Effector memory CD8-positive, alpha-beta T cell (primary cell): ENCODE measurements around the gene EPS8L1.

Experiments used
- ATAC-seq: fragments of 150-1000 bp; cut with Tn5 transposase; replicated peaks from 2 replicates; pipeline ENCODE4 v1.10.0; 2021; ENCODE audit warnings: mild to moderate bottlenecking, moderate library complexity
- DNase-seq, 3 experiments: peaks; one replicate each; pipeline ENCODE4 v3.0.0; 2021
- H3K27ac Mint-ChIP-seq, 2 donors: one replicate each; pipeline ENCODE4 v1.8.0; 2022; ENCODE audit warnings: mild to moderate bottlenecking in 2 of 2, mixed read lengths in 2 of 2, moderate library complexity in 2 of 2
- H3K27me3 Mint-ChIP-seq, 2 donors: one replicate each; pipeline ENCODE4 v1.8.0; 2022; ENCODE audit warnings: mixed read lengths in 2 of 2
- H3K36me3 Mint-ChIP-seq: one replicate; pipeline ENCODE4 v1.8.0; 2022; ENCODE audit warnings: mild to moderate bottlenecking, moderate library complexity, mixed read lengths; ENCODE audit not compliant: insufficient read depth
- H3K4me1 Mint-ChIP-seq, 2 donors: one replicate each; pipeline ENCODE4 v1.8.0; 2022; ENCODE audit warnings: low read depth in 2 of 2, mixed read lengths in 2 of 2
- H3K4me3 Mint-ChIP-seq, 2 donors: one replicate each; pipeline ENCODE4 v1.8.0; 2022; ENCODE audit warnings: mild to moderate bottlenecking in 2 of 2, mixed read lengths in 2 of 2, moderate library complexity in 2 of 2
- H3K9me3 Mint-ChIP-seq, 2 donors: one replicate each; pipeline ENCODE4 v1.8.0; 2022; ENCODE audit warnings: mixed read lengths in 2 of 2

EPS8L1 gene

DNA sequence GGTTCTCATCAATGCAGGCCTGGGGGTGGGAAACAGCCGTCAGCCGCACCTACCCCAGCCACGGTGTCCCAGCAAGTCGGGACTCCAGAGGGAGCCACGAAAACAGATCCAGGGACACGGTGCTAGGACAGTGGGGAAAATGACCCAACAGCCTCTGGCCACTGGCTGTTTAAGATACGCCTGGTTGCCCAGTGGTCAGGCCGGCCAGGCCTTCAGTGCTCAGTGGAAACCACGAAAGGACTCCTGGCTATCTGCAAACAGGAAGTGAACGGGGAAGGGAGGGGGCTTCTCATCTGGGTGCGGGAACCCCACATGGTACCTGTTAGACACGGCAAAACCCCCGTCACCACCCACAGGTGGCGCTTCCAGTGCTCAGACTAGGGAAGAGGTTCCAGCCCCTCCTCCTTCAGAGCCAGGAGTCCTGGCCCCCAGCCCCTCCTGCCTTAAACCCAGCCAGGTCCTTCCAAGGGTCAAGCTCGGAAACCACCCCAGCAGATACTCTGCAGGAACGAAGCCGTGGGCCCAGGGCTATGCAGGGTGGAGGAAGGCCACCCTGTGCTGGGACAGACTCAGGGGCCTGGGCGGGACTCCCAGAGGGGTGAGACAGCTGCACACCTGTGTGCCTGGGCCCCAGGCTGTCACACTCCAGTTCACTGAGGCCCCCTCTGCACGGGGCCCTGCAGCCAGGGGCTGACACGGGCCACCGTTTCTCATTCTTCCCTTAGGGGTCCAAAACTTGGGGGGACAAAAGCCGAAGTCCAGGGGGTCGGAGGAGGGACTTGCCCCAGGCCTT is 37.3 kb downstream of the EPS8L1 start:
- no peak for DNase-seq
- Mint-ChIP-seq H3K4me1 (peaks cover 30 to 40% of the 10 kb centered on the region in 2 donors), H3K27me3 (no peaks in the 10 kb centered on the region), H3K4me3 (no peak overlapping the region), H3K27ac (peak overlapping the region in 1 of 2 donors; percentile 32), H3K36me3 (peaks cover 24% of the 10 kb centered on the region), H3K9me3 (no peaks in the 10 kb centered on the region)
- ATAC-seq = no peak

GRCh38 chr19:55113570-55114039 is 37.9 kb downstream of the EPS8L1 start:
- peak overlapping the region in 1 of 2 donors; percentile 64 for H3K27ac Mint-ChIP-seq
- no peaks in the 10 kb centered on the region for H3K9me3 Mint-ChIP-seq
- peaks cover 28 to 40% of the 10 kb centered on the region in 2 donors for H3K4me1 Mint-ChIP-seq
- H3K27me3 Mint-ChIP-seq = no peaks in the 10 kb centered on the region
- no peak overlapping the region for H3K4me3 Mint-ChIP-seq
- DNase-seq = no peak
- ATAC-seq = no peak
- peaks cover 22% of the 10 kb centered on the region for H3K36me3 Mint-ChIP-seq

DNA sequence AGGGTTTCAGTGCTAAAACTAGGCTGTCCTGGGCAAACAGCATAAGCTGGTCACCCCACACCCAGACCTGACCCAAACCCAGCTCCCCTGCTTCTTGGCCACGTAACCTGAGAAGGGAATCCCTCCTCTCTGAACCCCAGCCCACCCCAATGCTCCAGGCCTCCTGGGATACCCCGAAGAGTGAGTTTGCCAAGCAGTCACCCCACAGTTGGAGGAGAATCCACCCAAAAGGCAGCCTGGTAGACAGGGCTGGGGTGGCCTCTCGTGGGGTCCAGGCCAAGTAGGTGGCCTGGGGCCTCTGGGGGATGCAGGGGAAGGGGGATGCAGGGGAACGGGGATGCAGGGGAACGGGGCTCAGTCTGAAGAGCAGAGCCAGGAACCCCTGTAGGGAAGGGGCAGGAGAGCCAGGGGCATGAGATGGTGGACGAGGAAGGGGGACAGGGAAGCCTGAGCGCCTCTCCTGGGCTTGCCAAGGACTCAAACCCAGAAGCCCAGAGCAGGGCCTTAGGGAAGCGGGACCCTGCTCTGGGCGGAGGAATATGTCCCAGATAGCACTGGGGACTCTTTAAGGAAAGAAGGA is 39.0 kb downstream of the EPS8L1 start:
- no peaks in the 10 kb centered on the region for H3K9me3 Mint-ChIP-seq
- peak overlapping the region; percentile 64 to 90 for H3K27ac Mint-ChIP-seq
- peaks cover 24 to 36% of the 10 kb centered on the region in 2 donors for H3K4me1 Mint-ChIP-seq
- DNase-seq (no peak), ATAC-seq (no peak)
- H3K27me3 Mint-ChIP-seq = no peaks in the 10 kb centered on the region
- H3K4me3 Mint-ChIP-seq = peak overlapping the region; percentile 93 to 96
- peaks cover 18% of the 10 kb centered on the region for H3K36me3 Mint-ChIP-seq

GRCh38 chr19:55115446-55116065 is 39.9 kb downstream of the EPS8L1 start:
- no peak for DNase-seq
- peak overlapping the region; percentile 90 to 92 for H3K27ac Mint-ChIP-seq
- peaks cover 18% of the 10 kb centered on the region for H3K36me3 Mint-ChIP-seq
- H3K4me3 Mint-ChIP-seq = peak overlapping the region; percentile 93 to 96
- H3K9me3 Mint-ChIP-seq = no peaks in the 10 kb centered on the region
- H3K4me1 Mint-ChIP-seq = peaks cover 24 to 33% of the 10 kb centered on the region in 2 donors
- no peak for ATAC-seq
- H3K27me3 Mint-ChIP-seq = no peaks in the 10 kb centered on the region

- Mint-ChIP-seq H3K27me3 (no peaks in the 10 kb centered on the region), H3K27ac (peak overlapping the region; percentile 90 to 92), H3K4me3 (peak overlapping the region; percentile 93 to 96), H3K9me3 (no peaks in the 10 kb centered on the region), H3K4me1 (peaks cover 24 to 33% of the 10 kb centered on the region in 2 donors), H3K36me3 (peaks cover 18% of the 10 kb centered on the region)
- DNase-seq (peak; percentile 28 to 40 (median 33)), ATAC-seq (peak; percentile 19)
Measured at GRCh38 chr19:55116232-55116858, 40.7 kb downstream of the EPS8L1 start.

DNA sequence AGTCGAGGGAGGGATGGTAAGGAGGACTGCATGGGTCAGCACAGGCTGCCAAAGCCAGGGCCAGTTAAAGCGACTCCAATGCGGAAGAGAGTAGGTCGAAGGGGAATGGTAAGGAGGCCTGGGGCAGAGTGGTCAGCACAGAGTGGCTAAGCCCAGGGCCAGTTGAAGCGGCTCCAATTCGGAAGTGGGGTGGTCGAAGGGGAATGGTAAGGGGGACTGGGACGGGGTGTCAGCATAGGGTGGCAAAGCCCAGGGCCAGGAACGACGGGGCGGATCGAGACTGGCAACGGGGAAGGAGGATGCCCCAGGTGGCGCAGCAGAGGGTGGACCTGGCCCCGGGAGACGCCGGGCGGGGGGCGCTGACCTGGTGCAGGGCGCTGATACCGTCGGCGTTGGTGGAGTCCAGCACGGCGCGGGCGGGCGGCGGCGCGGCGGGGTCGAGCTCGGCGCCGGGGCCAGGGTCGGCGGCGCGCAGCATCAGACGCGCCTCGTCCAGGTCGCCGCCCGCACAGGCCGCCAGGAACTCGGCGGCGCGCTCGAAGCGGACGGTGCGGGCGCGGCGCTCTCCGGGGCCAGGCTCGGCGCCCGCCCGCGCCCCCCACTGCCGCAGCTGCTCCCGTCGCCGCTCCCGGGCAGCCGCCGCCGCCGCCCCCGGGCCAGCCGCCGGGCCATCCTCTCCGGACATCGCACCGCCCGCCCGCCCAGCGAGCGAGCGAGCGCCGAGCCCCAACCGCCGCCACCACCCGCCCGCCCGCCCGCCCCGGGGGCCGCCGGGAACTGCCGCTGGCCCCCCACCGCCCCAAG is 41.4 kb downstream of the EPS8L1 start, which contains the start of gene PPP1R12C:
TSS of gene PPP1R12C (minus strand) at position 779 of the 804 bp plus-strand sequence. CDS start at position 685, 94 bp downstream.
- no peak for DNase-seq
- Mint-ChIP-seq H3K27ac (peak within 1 kb of the TSS; percentile 90 to 92), H3K36me3 (peaks cover 18% of the 10 kb centered on the region), H3K9me3 (no peaks in the 10 kb centered on the region), H3K4me1 (peaks cover 24 to 33% of the 10 kb centered on the region in 2 donors), H3K4me3 (peak within 1 kb of the TSS; percentile 93 to 96), H3K27me3 (no peaks in the 10 kb centered on the region)
- ATAC-seq = peak; percentile 29

DNA sequence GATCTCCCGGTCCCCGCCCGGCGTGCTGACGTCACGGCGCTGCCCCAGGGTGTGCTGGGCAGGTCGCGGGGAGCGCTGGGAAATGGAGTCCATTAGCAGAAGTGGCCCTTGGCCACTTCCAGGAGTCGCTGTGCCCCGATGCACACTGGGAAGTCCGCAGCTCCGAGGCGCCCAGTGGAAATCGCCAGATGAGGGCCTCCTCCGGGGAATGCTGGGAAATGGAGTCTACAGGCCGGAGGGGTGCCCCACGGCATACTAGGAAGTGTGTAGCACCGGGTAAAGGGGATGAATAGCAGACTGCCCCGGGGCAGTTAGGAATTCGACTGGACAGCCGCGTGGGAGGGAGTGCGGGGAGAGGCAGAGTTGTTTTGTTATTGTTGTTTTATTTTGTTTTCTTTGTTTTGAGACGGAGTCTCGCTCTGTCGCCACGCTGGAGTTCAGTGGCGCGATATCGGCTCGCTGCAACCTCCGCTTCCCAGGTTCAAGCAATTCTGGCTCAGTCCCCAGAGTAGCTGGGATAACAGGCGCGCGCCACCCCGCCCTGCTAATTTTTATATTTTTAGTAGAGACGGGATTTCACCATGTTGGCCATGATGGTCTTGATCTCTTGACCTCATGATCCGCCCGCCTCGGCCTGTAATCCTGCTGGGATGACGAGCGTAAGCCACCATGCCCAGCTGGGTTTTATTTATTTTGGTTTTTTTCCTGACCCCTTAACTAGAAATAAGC is 42.2 kb downstream of the EPS8L1 start:
- H3K4me3 Mint-ChIP-seq = peak overlapping the region; percentile 90 to 91
- peaks cover 24 to 33% of the 10 kb centered on the region in 2 donors for H3K4me1 Mint-ChIP-seq
- DNase-seq (peak; percentile 91 to 96 (median 96)), ATAC-seq (peak; percentile 94)
- H3K9me3 Mint-ChIP-seq = no peaks in the 10 kb centered on the region
- H3K36me3 Mint-ChIP-seq = peaks cover 18% of the 10 kb centered on the region
- H3K27me3 Mint-ChIP-seq = peaks cover 3 to 4% of the 10 kb centered on the region in 2 donors
- peak overlapping the region; percentile 88 to 90 for H3K27ac Mint-ChIP-seq

DNA sequence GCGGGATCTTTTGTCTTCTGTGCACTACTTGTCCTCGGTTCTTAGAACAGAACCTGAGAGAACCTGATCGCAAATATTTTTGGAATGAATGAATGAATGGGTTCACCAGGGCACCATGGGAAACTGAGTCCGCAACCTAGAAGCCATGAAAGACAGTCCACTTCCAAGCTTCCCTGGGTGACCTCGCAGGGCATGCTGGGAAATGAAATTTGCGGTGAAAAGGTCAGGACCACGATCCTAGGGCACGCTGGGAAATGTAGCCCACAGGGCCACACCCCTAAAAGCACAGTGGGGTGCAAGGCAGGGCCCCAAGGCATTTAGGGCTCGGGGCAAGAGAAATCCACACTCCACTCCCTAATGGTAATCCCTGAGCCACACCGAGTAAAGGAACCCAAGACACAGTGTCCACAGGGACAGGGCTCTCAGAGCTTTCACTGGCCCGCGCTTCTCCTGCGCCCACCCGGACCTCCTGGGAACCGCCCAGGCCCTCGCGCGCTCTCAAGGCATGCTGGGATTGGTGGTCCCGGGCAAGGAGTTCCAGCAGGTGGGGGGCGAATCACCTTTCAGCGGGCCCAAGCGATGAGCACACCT is 42.8 kb downstream of the EPS8L1 start:
- Mint-ChIP-seq H3K27ac (peak overlapping the region in 1 of 2 donors; percentile 90), H3K27me3 (peaks cover 10 to 11% of the 10 kb centered on the region in 2 donors), H3K36me3 (peaks cover 18% of the 10 kb centered on the region), H3K4me3 (peak overlapping the region; percentile 90 to 91), H3K4me1 (peaks cover 24 to 32% of the 10 kb centered on the region in 2 donors), H3K9me3 (no peaks in the 10 kb centered on the region)
- ATAC-seq (no peak), DNase-seq (no peak)

DNA sequence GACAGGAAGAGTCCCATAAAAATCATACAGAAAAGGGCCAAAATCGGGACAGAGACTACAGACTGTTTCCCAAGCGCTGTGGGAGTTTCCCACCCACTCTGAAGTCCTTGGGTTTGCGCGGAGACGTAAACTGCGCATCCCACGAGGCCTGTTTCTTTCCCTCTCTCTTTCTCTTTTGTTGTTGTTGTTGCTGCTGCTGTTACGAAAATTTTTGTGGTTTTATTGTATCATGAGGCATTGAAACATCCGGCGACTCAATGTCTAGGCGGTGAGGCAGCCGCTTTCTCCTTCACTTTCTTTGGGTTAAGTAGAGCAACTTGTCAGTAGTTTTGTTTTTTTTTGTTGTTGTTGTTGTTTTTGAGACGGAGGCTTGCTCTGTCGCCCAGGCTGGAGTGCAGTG is 43.4 kb downstream of the EPS8L1 start:
- Mint-ChIP-seq H3K9me3 (no peaks in the 10 kb centered on the region), H3K27me3 (peaks cover 15 to 17% of the 10 kb centered on the region in 2 donors), H3K4me3 (peak overlapping the region; percentile 48 to 90), H3K27ac (no peak overlapping the region), H3K36me3 (peaks cover 18% of the 10 kb centered on the region), H3K4me1 (peaks cover 24 to 29% of the 10 kb centered on the region in 2 donors)
- ATAC-seq (no peak), DNase-seq (no peak)

DNA sequence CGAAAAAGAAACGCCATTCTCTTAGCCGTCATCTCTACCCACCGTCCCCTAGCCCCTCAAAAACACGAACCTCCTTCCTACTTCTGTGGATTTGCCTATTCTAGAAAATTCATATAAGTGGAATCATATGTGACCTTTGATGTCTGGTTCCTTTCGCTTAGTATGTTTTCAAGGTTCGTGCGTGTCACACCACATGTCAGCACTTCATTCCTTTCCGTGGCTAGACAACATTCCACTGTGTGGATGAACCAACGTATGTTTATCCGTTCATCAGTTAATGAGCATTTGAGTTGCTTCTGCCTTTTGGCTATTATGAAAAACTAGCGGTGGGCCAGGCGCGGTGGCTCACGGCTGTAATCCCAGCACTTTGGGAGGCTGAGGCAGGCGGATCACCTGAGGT is 55.8 kb downstream of the EPS8L1 start:
- H3K36me3 Mint-ChIP-seq = peaks cover 3% of the 10 kb centered on the region
- H3K27me3 Mint-ChIP-seq = peaks cover 61 to 77% of the 10 kb centered on the region in 2 donors
- no peaks in the 10 kb centered on the region for H3K9me3 Mint-ChIP-seq
- ATAC-seq (no peak), DNase-seq (no peak)
- H3K4me1 Mint-ChIP-seq = no peaks in the 10 kb centered on the region
- no peak overlapping the region for H3K4me3 Mint-ChIP-seq
- H3K27ac Mint-ChIP-seq = no peak overlapping the region

GRCh38 chr19:55132453-55133129 is 56.9 kb downstream of the EPS8L1 start:
- Mint-ChIP-seq H3K27me3 (peaks cover 54 to 77% of the 10 kb centered on the region in 2 donors), H3K27ac (no peak overlapping the region), H3K9me3 (no peaks in the 10 kb centered on the region), H3K36me3 (peaks cover 3% of the 10 kb centered on the region), H3K4me3 (no peak overlapping the region), H3K4me1 (no peaks in the 10 kb centered on the region)
- no peak for DNase-seq
- no peak for ATAC-seq
